Measurements from ENCODE around the gene MYL1. TPM values are rescaled to one million over a fixed set of nuclear protein-coding genes. Genes with fewer than 3 reads are reported as not detected.

The MYL1 gene
- total RNA-seq, 2 donors from 2014 or later, result not detected

DNA sequence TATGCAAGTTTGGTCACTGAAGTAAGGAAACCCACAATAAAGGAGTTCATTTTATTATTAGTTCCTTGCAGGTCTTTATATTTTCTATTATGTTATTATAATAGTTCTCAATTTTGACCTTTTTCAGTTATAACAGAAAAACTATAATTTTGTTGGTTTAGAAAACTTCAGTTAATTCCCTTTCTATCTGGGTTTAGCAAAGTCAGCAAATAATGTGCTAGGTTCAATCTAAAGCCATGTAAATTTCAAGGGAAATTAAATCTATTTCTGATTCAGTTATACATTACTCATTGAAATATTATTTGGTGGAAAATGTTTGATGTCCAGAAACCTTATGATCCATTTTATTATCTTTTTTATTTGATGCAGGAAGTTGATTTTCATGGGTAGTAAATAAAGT is 43.7 kb downstream of the MYL1 start:
- ATAC-seq (ENCODE audit: insufficient number of reproducible peaks, low FRiP score, low read depth), result no peak
- no peaks in the 10 kb centered on the region for H3K9me3 ChIP-seq
- H3K4me1 ChIP-seq (ENCODE audit: control insufficient read depth in 1 of 2, low read depth in 2 of 2), result no peaks in the 10 kb centered on the region
- no peaks in the 10 kb centered on the region for H3K27me3 ChIP-seq (replicated peaks; ENCODE audit: insufficient read depth)
- H3K4me3 ChIP-seq, result no peak overlapping the region
- no peaks in the 10 kb centered on the region for H3K36me3 ChIP-seq
- no peak overlapping the region for H3K27ac ChIP-seq
- no peak for DNase-seq (ENCODE audit: low spot score)
- TF ChIP-seq, protein P1, sequence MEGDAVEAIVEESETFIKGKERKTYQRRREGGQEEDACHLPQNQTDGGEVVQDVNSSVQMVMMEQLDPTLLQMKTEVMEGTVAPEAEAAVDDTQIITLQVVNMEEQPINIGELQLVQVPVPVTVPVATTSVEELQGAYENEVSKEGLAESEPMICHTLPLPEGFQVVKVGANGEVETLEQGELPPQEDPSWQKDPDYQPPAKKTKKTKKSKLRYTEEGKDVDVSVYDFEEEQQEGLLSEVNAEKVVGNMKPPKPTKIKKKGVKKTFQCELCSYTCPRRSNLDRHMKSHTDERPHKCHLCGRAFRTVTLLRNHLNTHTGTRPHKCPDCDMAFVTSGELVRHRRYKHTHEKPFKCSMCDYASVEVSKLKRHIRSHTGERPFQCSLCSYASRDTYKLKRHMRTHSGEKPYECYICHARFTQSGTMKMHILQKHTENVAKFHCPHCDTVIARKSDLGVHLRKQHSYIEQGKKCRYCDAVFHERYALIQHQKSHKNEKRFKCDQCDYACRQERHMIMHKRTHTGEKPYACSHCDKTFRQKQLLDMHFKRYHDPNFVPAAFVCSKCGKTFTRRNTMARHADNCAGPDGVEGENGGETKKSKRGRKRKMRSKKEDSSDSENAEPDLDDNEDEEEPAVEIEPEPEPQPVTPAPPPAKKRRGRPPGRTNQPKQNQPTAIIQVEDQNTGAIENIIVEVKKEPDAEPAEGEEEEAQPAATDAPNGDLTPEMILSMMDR (IDR thresholded peaks at IDR 0.05), result no peak

DNA sequence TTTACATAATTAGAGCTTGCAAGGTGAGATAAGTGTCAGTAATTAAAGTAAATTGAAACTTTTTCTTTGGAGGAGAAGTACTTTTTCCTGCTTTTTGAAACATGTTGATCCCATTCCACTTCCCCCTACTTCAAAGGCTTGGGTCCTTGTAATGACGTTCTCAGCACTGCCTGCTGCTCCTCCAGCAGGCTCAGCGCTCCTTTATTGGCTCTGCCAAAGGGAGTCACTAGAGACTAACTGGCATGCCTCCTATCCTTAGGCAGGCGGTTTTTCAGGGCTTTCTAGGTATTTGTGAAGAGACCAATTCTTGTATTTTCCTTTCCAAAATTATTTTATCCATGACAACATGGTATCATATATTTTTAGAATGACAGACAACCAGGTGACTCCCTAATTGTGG is 45.8 kb downstream of the MYL1 start:
- Histone ChIP-seq H3K4me1 (ENCODE audit: control insufficient read depth in 1 of 2, low read depth in 2 of 2) (no peaks in the 10 kb centered on the region), H3K9me3 (no peaks in the 10 kb centered on the region), H3K4me3 (no peak overlapping the region), H3K27me3 (replicated peaks; ENCODE audit: insufficient read depth) (no peaks in the 10 kb centered on the region), H3K36me3 (no peaks in the 10 kb centered on the region), H3K27ac (no peak overlapping the region)
- ATAC-seq (ENCODE audit: insufficient number of reproducible peaks, low FRiP score, low read depth), result no peak
- no peak for DNase-seq (ENCODE audit: low spot score)
- TF ChIP-seq, protein P1 (IDR thresholded peaks at IDR 0.05), result no peak

DNA sequence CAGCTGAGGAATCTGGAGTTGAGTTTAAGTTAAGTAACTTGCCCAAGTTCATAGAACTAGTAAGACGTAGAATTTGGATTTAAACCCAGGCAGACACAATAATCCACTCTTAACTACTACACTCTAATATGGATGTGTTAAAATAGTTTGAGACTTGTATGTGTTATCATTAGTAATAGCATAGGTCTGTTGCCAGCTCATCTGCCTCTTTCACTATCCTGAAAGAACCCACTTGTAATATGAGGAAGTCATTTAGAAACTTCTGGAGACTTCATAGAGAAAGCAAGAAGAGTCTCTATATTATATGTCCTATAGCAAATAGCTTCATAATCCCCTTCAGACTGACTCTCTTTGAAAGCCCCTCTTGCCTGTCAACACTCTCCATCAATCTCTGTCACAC is 46.7 kb downstream of the MYL1 start:
- H3K9me3 ChIP-seq, result no peaks in the 10 kb centered on the region
- no peak overlapping the region for H3K4me3 ChIP-seq
- no peaks in the 10 kb centered on the region for H3K27me3 ChIP-seq (replicated peaks; ENCODE audit: insufficient read depth)
- no peak overlapping the region for H3K27ac ChIP-seq
- no peaks in the 10 kb centered on the region for H3K36me3 ChIP-seq
- no peaks in the 10 kb centered on the region for H3K4me1 ChIP-seq (ENCODE audit: control insufficient read depth in 1 of 2, low read depth in 2 of 2)
- ATAC-seq (ENCODE audit: insufficient number of reproducible peaks, low FRiP score, low read depth) (no peak), DNase-seq (ENCODE audit: low spot score) (no peak)
- TF ChIP-seq, protein P1 (IDR thresholded peaks at IDR 0.05), result no peak

DNA sequence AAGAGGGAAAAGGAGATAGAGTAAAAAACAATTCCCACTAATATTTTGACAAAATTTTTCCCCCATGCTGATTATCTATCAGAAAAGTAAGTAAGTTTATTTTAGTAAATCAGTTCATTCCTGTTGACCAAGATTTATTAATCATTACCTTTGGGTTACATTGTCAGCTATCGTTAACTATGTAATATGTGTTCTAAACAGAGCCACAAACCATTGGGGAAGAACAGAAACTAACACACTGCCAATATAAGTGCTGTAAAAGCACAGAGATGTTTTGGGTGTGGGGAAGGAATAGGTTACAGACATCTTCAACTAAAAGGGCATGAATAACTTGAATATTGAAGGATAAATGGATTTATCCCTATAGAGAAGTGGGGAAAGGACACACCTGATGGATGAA is 47.3 kb downstream of the MYL1 start:
- TF ChIP-seq, protein P1 (IDR thresholded peaks at IDR 0.05), result no peak
- no peaks in the 10 kb centered on the region for H3K9me3 ChIP-seq
- H3K27me3 ChIP-seq (replicated peaks; ENCODE audit: insufficient read depth), result no peaks in the 10 kb centered on the region
- no peak overlapping the region for H3K4me3 ChIP-seq
- ATAC-seq (ENCODE audit: insufficient number of reproducible peaks, low FRiP score, low read depth), result no peak
- H3K4me1 ChIP-seq (ENCODE audit: control insufficient read depth in 1 of 2, low read depth in 2 of 2), result no peaks in the 10 kb centered on the region
- no peak for DNase-seq (ENCODE audit: low spot score)
- H3K36me3 ChIP-seq, result no peaks in the 10 kb centered on the region
- no peak overlapping the region for H3K27ac ChIP-seq

DNA sequence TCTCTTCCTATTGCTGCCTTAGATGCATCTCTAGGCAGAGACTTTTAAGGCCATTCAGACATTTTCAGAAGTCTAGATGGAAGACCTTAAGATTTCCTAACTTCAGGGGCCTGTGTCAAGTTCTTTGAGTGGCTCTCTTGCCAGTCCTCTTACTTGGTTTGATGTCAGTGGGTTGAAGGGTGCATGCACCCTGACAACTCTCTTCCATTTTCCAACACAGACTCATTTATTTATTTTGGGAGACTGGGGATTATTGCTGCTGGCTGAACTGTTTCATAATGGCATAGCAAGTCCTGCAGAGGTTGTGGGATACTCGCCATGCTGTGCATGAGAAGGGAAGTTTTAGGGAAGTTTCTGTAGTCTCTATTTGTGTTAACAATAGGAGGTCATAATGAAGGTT is 50.7 kb downstream of the MYL1 start:
- Histone ChIP-seq H3K27ac (no peak overlapping the region), H3K4me3 (no peak overlapping the region), H3K4me1 (ENCODE audit: control insufficient read depth in 1 of 2, low read depth in 2 of 2) (no peaks in the 10 kb centered on the region), H3K36me3 (no peaks in the 10 kb centered on the region), H3K9me3 (no peaks in the 10 kb centered on the region), H3K27me3 (replicated peaks; ENCODE audit: insufficient read depth) (no peaks in the 10 kb centered on the region)
- no peak for ATAC-seq (ENCODE audit: insufficient number of reproducible peaks, low FRiP score, low read depth)
- DNase-seq (ENCODE audit: low spot score), result no peak
- TF ChIP-seq, protein P1 (IDR thresholded peaks at IDR 0.05), result no peak
